Endothelial cell of umbilical vein (primary cell): Measurements from ENCODE around the gene TCERG1L.

Experiments used
- POLR2A ChIP-seq: IDR thresholded peaks from 2 replicates; pipeline ENCODE4 v1.6.1; 2012; ENCODE audit warnings: low read depth, mild to moderate bottlenecking, control low read depth, low read length
- TF ChIP-seq, protein P1 (sequence below), 2 donors: IDR thresholded peaks; 1 replicate in 1 of 2; 2 replicates in 1 of 2; pipeline ENCODE4 v1.5.1; 2011; ENCODE audit warnings: low read length in 2 of 2, mild to moderate bottlenecking in 2 of 2, moderate library complexity in 2 of 2, control low read depth in 1 of 2, inconsistent platforms in 1 of 2, low read depth in 1 of 2; ENCODE audit not compliant: insufficient read depth in 1 of 2; ENCODE audit errors: extremely low read depth in 1 of 2

GRCh38 chr10:131220601-131221171 lies 90.8 kb downstream of the TCERG1L start:
- no peak for TF ChIP-seq POLR2A
- TF ChIP-seq, protein P1, sequence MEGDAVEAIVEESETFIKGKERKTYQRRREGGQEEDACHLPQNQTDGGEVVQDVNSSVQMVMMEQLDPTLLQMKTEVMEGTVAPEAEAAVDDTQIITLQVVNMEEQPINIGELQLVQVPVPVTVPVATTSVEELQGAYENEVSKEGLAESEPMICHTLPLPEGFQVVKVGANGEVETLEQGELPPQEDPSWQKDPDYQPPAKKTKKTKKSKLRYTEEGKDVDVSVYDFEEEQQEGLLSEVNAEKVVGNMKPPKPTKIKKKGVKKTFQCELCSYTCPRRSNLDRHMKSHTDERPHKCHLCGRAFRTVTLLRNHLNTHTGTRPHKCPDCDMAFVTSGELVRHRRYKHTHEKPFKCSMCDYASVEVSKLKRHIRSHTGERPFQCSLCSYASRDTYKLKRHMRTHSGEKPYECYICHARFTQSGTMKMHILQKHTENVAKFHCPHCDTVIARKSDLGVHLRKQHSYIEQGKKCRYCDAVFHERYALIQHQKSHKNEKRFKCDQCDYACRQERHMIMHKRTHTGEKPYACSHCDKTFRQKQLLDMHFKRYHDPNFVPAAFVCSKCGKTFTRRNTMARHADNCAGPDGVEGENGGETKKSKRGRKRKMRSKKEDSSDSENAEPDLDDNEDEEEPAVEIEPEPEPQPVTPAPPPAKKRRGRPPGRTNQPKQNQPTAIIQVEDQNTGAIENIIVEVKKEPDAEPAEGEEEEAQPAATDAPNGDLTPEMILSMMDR (IDR thresholded peaks at IDR 0.05; ENCODE audit: extremely low read depth in 1 of 2, insufficient read depth in 1 of 2, low read depth in 1 of 2, low read length in 2 of 2): no peak
